IgD-negative memory B cell (primary cell): ENCODE measurements around the gene CXCL1. TPM values are rescaled to one million over a fixed set of nuclear protein-coding genes. Genes with fewer than 3 reads are reported as not detected.
"Not testable (repeated sequence)": the region's sequence is repeated elsewhere in the genome, so short reads cannot be mapped to it uniquely, and the experiment has no call there.

Experiments used
- H3K27ac Mint-ChIP-seq, 3 donors: one replicate each; pipeline ENCODE4 v1.8.0; 2020 to 2022; ENCODE audit warnings: mild to moderate bottlenecking in 3 of 3, mixed read lengths in 3 of 3, moderate library complexity in 1 of 3
- H3K27me3 Mint-ChIP-seq: one replicate; pipeline ENCODE4 v1.8.0; 2021; ENCODE audit warnings: mixed read lengths
- H3K36me3 Mint-ChIP-seq: one replicate; pipeline ENCODE4 v1.8.0; 2020; ENCODE audit warnings: mild to moderate bottlenecking, mixed read lengths
- H3K4me1 Mint-ChIP-seq, 3 donors: one replicate each; pipeline ENCODE4 v1.8.0; 2020 to 2022; ENCODE audit warnings: mixed read lengths in 3 of 3, mild to moderate bottlenecking in 1 of 3
- H3K4me3 Mint-ChIP-seq, 4 donors: one replicate each; pipeline ENCODE4 v1.8.0; 2020 to 2022; ENCODE audit warnings: mild to moderate bottlenecking in 4 of 4, mixed read lengths in 4 of 4, moderate library complexity in 3 of 4
- H3K9me3 Mint-ChIP-seq, 3 donors: one replicate each; pipeline ENCODE4 v1.8.0; 2020 to 2021; ENCODE audit warnings: mixed read lengths in 3 of 3, mild to moderate bottlenecking in 1 of 3
- polyA plus RNA-seq: library from polyadenylated mRNA; unstranded; fragments of 300-500 nt; fragmentation: Illumina TruSeq; gene quantifications from one replicate; pipeline ENCODE4 v1.2.3, GENCODE V29; 2021

CXCL1 gene
- polyA plus RNA-seq, 1 donor from 2014 or later, result not detected

- H3K27ac Mint-ChIP-seq, result no peak overlapping the region
- H3K27me3 Mint-ChIP-seq, result peaks cover 2% of the 10 kb centered on the region
- no peak overlapping the region for H3K4me3 Mint-ChIP-seq
- peaks cover 0 to 3% (median 0%) of the 10 kb centered on the region in 3 donors for H3K4me1 Mint-ChIP-seq
- peaks cover 3% of the 10 kb centered on the region for H3K36me3 Mint-ChIP-seq
- H3K9me3 Mint-ChIP-seq, result no peaks in the 10 kb centered on the region
Measured at GRCh38 chr4:73891326-73891725, 22.1 kb downstream of the CXCL1 start.

GRCh38 chr4:73891739-73892405 is 22.7 kb downstream of the CXCL1 start:
- H3K27ac Mint-ChIP-seq, result no peak overlapping the region

GRCh38 chr4:73892966-73893365 is 23.8 kb downstream of the CXCL1 start:
- Mint-ChIP-seq H3K27ac (no peak overlapping the region), H3K4me1 (peaks cover 0 to 3% (median 0%) of the 10 kb centered on the region in 3 donors), H3K36me3 (peaks cover 3% of the 10 kb centered on the region), H3K27me3 (peaks cover 2% of the 10 kb centered on the region), H3K9me3 (no peaks in the 10 kb centered on the region), H3K4me3 (no peak overlapping the region)

More at GRCh38 chr4:73891739-73892405, 22.7 kb downstream of the CXCL1 start:
- Mint-ChIP-seq H3K9me3 (no peaks in the 10 kb centered on the region), H3K36me3 (peaks cover 3% of the 10 kb centered on the region), H3K27me3 (peaks cover 2% of the 10 kb centered on the region), H3K4me3 (no peak overlapping the region), H3K4me1 (peaks cover 0 to 3% (median 0%) of the 10 kb centered on the region in 3 donors)

- peaks cover 2% of the 10 kb centered on the region for H3K27me3 Mint-ChIP-seq
- no peak overlapping the region for H3K27ac Mint-ChIP-seq
- H3K9me3 Mint-ChIP-seq, result no peaks in the 10 kb centered on the region
- peaks cover 0 to 3% (median 0%) of the 10 kb centered on the region in 3 donors for H3K4me1 Mint-ChIP-seq
- H3K4me3 Mint-ChIP-seq, result no peak overlapping the region
- peaks cover 3% of the 10 kb centered on the region for H3K36me3 Mint-ChIP-seq
Measured at GRCh38 chr4:73894001-73894400, 24.8 kb downstream of the CXCL1 start.

- H3K36me3 Mint-ChIP-seq, result peaks cover 3% of the 10 kb centered on the region
- H3K27me3 Mint-ChIP-seq, result peaks cover 2% of the 10 kb centered on the region
- H3K4me1 Mint-ChIP-seq, result peaks cover 0 to 3% (median 0%) of the 10 kb centered on the region in 3 donors
- no peak overlapping the region for H3K4me3 Mint-ChIP-seq
- no peak overlapping the region for H3K27ac Mint-ChIP-seq
- no peaks in the 10 kb centered on the region for H3K9me3 Mint-ChIP-seq
Measured at GRCh38 chr4:73895201-73896175, 26.3 kb downstream of the CXCL1 start.

GRCh38 chr4:73896416-73896815 is 27.2 kb downstream of the CXCL1 start:
- Mint-ChIP-seq H3K27ac (no peak overlapping the region), H3K4me1 (peaks cover 0 to 3% (median 0%) of the 10 kb centered on the region in 3 donors), H3K36me3 (peaks cover 3% of the 10 kb centered on the region), H3K27me3 (no peaks in the 10 kb centered on the region), H3K4me3 (no peak overlapping the region), H3K9me3 (no peaks in the 10 kb centered on the region)

- Mint-ChIP-seq H3K4me3 (no peak overlapping the region), H3K27me3 (no peaks in the 10 kb centered on the region), H3K36me3 (peaks cover 6% of the 10 kb centered on the region), H3K9me3 (no peaks in the 10 kb centered on the region), H3K27ac (no peak overlapping the region), H3K4me1 (no peaks in the 10 kb centered on the region)
Measured at GRCh38 chr4:73897380-73898136, 28.4 kb downstream of the CXCL1 start.

- H3K27ac Mint-ChIP-seq, H3K4me1 Mint-ChIP-seq, H3K36me3 Mint-ChIP-seq, H3K9me3 Mint-ChIP-seq, H3K27me3 Mint-ChIP-seq, H3K4me3 Mint-ChIP-seq: not testable (repeated sequence)
Measured at GRCh38 chr4:73899338-73899737, 30.1 kb downstream of the CXCL1 start.

- Mint-ChIP-seq H3K27ac (no peak overlapping the region), H3K4me3 (no peak overlapping the region), H3K36me3 (peaks cover 4% of the 10 kb centered on the region), H3K9me3 (peaks cover 0 to 2% (median 0%) of the 10 kb centered on the region in 3 donors), H3K4me1 (no peaks in the 10 kb centered on the region), H3K27me3 (peaks cover 1% of the 10 kb centered on the region)
Measured at GRCh38 chr4:73901031-73901430, 31.8 kb downstream of the CXCL1 start.

- Mint-ChIP-seq H3K4me3 (no peak overlapping the region), H3K27ac (no peak overlapping the region), H3K4me1 (no peaks in the 10 kb centered on the region), H3K36me3 (peaks cover 4% of the 10 kb centered on the region), H3K27me3 (peaks cover 3% of the 10 kb centered on the region), H3K9me3 (peaks cover 0 to 2% (median 0%) of the 10 kb centered on the region in 3 donors)
Measured at GRCh38 chr4:73902038-73902637, 32.9 kb downstream of the CXCL1 start.

- Mint-ChIP-seq H3K27ac (no peak overlapping the region), H3K36me3 (peaks cover 4% of the 10 kb centered on the region), H3K4me3 (no peak overlapping the region), H3K27me3 (peaks cover 3% of the 10 kb centered on the region), H3K9me3 (peaks cover 0 to 2% (median 0%) of the 10 kb centered on the region in 3 donors), H3K4me1 (no peaks in the 10 kb centered on the region)
Measured at GRCh38 chr4:73902817-73903547, 33.8 kb downstream of the CXCL1 start.

GRCh38 chr4:73904491-73904890 is 35.3 kb downstream of the CXCL1 start:
- peaks cover 3% of the 10 kb centered on the region for H3K27me3 Mint-ChIP-seq
- H3K36me3 Mint-ChIP-seq, result peaks cover 4% of the 10 kb centered on the region
- no peak overlapping the region for H3K27ac Mint-ChIP-seq
- H3K4me1 Mint-ChIP-seq, result no peaks in the 10 kb centered on the region
- H3K4me3 Mint-ChIP-seq, result no peak overlapping the region
- H3K9me3 Mint-ChIP-seq, result peaks cover 0 to 2% (median 0%) of the 10 kb centered on the region in 3 donors

GRCh38 chr4:73908965-73909364 is 39.8 kb downstream of the CXCL1 start:
- Mint-ChIP-seq H3K4me3 (no peak overlapping the region), H3K27ac (no peak overlapping the region), H3K36me3 (no peaks in the 10 kb centered on the region), H3K27me3 (peaks cover 2% of the 10 kb centered on the region), H3K4me1 (no peaks in the 10 kb centered on the region), H3K9me3 (no peaks in the 10 kb centered on the region)

- H3K4me3 Mint-ChIP-seq, result no peak overlapping the region
- H3K4me1 Mint-ChIP-seq, result no peaks in the 10 kb centered on the region
- H3K27ac Mint-ChIP-seq, result no peak overlapping the region
- H3K36me3 Mint-ChIP-seq, result no peaks in the 10 kb centered on the region
- H3K27me3 Mint-ChIP-seq, result peaks cover 2% of the 10 kb centered on the region
- no peaks in the 10 kb centered on the region for H3K9me3 Mint-ChIP-seq
Measured at GRCh38 chr4:73911746-73912145, 42.6 kb downstream of the CXCL1 start.
